Kidney capillary endothelial cell (primary cell): ENCODE results near the gene FCHSD2.
A peak's percentile ranks its signal among the peaks of the same experiment; 100 is the strongest.
"Not testable (repeated sequence)": the region's sequence is repeated elsewhere in the genome, so short reads cannot be mapped to it uniquely, and the experiment has no call there.

Source experiments
- DNase-seq: peaks from one replicate; pipeline ENCODE4 v3.0.0-alpha.2; 2018; ENCODE audit warnings: low spot score

The FCHSD2 gene

DNA sequence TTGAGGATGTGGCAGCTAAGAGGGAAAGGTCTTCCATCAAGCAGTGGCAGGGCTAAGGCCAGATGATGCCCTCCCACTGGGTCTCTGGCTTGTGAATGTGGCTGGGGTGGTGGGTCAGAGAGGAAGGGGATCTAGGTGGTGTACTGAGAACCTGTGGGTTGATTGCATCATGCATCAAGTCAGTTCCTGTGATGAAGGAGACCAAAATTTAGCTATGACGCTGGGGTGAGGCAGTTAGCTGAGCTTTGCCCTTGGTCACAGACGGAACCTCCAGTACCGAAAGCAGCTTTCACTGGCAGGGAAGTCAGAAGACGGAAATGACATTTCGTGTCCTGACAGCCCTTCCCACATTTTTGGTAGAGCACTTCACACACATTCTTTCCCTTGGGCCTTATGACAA is 307.2 kb downstream of the FCHSD2 start:
- DNase-seq: peak; percentile 21

DNA sequence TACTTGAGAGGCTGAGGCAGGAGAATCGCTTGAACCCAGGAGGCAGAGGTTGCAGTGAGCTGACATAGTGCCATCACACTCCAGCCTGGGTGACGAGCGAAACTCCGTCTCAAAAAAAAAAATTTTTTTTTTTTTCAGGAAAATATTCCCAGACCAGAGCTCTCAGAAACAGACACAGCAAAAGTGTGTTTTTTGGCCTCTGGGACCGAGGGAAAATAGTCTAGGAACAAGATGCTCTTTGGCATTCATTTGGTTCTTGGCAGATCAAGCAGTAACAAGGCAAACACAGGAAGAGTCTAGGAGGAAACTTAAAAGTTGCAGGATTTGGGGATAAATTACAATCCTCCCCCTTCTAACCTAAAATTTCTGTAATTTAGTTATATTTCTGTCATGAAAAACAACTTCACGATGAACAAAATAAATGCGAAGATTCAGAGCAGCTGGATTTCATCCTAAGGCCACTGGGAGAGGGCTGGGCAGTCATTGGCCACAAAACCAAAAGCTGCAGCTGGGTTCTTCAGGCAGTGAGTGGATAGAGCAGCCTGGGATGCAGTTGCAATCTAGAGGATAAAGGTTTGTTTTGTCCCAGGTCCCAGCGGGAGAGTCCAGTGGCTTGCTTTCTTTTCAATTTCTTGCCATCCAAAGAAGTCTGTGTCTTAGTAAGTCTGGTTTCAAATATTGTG is 308.2 kb downstream of the FCHSD2 start:
- no peak for DNase-seq

DNA sequence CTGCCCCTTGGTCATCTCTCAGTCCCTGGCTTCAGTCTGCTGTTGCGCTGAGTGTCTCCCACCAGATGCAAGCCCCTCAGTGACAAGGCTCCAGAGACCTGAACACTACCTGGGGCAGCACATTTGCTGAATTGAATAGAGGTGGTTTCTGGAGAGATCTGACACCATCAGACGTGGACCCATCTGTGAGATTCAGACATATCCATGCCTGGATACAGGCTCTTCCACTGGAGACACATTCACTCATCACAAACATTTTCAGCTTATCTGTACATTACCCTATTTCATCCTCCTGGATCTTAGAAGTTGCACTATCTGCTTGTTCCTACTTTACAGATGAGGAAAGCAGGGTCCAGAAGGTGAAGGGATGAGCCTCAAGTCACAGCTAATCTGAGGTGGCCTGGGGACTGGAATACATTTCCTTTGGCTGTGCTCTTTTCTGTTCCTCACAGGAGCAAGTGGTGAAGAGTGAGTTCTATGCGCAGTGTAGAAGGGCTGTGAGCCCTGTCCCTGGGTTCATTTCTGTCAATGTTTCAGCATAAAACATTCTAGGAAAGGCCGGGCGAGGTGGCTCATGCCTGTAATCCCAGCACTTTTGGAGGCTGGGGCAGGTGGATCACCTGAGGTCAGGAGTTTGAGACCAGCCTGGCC is 308.9 kb downstream of the FCHSD2 start:
- no peak for DNase-seq

DNA sequence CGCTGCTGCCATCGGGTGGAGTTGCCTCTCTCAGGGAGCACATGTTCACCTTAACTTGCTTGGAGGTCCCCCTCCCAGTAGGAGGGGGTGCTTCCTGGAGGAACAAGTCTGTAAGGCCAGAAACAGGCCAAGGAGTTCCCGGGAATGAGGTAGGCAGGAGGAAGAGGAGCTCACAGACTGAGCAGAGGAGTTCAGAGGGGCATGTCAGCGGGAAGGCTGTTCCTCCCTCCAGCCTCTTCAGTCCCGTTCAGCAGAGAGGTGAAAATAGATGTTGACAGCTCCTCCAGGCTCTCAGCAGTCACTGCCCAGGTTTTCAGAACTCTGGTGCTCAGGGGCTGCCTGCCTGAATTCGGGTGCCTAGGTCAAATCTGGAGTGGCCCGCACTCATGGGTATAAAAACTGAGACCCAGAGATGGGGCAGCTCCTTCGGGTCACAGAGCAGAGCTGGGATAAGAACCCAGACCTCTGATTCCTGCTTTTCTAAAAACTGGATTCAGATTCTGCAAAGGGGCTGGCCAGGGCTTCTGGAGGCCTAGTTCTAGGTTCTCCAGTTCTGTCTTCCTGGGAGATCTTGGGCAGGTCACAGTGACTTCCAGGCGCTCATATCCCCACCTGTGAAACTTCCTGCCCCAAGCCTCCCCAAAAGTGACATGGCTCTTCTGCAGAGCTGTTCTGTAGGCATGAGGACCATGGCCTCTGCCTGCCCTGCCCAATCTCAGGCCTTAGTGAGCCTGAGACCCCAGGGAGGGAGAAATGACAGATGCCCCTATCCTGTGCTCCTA is 309.6 kb downstream of the FCHSD2 start:
- DNase-seq: no peak

DNA sequence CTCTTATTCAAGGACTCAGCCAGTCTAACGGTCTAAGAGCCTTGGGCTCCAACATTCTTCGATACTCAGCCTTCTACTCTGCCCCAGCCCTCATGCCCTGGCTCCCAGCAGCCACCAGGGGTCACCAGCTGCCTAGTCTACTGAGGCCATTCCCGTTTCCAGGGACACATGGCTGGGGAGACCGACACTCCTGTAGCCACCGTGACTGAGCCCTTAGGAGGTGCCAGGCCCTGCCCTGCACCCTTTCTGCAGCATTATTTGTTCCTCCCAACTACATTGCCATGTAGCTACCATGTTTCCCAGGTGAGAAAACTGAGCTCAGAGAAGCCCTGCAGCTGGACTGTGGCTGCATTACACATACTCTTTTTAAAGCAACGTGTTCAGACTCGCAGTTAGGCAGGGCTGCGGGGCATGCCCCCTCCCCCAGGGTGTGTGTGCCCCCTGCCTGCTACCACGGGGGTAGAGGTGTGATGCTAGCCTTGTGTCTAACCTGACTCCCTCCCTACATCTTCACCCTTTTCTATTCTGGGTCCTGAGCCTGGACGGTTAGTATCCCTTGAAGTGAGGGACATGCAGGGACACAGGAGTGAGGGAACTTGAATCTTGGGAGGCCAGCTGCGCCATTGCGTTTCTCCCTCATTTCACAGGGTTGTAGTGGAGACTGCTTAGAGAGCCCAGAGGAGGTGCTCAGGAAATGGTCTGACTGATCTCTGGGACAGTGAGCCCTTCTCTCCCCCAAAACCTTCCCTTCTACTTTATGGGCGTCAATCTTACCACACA is 310.4 kb downstream of the FCHSD2 start:
- DNase-seq: peak; percentile 79

DNA sequence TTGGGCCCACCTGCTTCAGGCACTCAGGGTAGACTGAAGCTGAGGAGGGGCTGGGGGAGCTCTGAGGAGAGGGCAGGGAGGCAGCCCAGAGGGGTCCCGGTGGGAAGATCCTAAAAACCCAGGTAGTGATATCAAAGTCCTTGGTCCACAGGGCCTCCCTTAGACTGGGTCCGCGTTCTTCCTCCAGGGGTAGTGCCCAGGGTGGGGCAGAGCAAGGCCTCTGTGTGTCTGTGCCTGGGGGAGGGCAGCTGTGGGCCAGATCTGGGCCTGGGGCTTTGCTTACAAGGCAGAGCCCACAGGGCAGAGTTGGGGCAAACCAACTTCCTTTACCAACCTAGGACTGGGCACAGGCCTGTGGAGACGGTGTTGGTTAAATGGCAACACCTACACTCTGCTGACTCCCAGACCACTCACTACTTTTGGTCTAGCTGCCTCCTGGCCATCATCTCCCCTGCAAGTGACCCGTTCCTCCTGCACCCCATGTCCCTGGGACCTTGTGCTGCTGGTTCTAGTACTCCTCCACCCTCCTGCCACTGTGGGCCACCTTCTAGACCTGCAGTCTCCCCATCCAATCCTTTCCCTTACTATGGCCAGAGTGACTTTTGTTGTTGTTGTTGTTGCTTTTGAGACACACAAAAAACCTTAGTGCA is 312.1 kb downstream of the FCHSD2 start:
- no peak for DNase-seq

DNA sequence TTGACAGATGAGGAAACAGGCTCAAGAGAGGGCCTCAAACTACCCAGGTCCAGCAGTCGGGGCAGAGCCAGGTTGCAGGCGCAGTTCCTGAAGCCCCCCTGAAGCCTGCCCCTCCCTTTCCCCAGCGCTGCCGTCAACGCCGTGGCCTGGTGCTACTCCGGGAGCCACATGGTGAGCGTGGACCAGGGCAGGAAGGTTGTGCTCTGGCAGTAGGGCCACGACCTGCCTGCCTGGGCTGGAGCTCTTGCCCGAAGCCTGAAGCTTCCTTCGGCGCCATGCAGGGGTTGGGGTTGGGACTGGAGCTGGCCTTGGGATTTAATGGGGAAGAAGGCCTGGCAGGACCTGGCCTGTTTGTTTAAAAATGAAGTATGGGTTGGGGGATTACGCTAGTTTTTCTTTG is 312.9 kb downstream of the FCHSD2 start:
- no peak for DNase-seq

DNA sequence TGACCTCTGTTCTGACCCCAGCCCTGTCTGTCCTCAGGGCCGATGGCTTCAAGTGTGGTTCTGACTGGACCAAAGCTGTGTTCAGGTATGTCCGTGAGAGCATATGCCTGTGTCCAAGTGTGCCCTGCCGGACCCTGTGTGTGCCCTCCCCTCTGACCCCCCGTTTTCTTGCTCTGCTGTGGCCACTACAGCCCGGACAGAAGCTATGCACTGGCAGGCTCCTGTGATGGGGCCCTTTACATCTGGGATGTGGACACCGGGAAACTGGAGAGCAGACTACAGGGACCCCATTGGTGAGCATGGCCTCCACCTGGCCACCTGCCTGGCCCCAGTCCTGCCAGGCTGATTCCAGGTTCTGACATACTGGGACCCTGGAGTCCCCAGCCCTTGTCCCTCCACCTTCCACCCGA is 313.4 kb downstream of the FCHSD2 start:
- no peak for DNase-seq

DNA sequence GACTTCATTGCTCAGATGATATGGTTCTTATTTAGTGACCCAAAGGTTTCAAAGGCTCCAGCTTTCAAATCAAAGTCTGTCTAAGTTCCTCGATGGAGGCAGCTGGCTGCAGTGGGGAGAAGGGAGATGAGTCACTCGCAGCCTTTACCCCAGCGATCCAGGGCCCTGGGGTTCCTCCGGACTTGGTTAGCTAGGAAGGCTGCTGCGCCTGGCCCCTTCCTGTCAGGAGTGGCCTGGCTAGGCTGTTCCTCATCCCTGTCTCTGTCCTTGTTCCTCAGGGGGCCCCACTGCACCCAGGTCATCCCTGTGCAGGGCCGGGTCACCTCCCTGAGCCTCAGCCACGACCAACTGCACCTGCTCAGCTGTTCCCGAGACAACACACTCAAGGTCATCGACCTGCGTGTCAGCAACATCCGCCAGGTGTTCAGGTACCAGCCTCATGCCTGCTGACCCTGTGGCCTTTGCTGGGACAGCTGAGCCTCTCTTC is 314.0 kb downstream of the FCHSD2 start:
- no peak for DNase-seq

DNA sequence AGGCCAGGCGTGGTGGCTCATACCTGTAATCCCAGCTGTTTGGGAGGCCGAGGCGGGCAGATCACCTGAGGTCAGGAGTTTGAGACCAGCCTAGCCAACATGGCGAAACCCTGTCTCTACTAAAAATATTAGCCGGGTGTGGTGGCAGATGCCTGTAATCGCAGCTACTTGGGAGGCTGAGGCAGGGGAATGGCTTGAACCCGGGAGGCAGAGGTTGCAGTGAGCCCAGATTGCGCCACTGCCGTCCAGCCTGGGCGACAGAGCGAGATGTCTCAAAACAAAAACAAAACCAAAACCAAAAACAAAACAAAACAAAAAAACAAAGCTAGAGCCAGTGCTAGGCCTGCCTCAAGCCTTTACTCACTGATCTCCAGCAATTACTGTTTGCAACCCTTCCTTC is 314.5 kb downstream of the FCHSD2 start:
- DNase-seq: not testable (repeated sequence)

DNA sequence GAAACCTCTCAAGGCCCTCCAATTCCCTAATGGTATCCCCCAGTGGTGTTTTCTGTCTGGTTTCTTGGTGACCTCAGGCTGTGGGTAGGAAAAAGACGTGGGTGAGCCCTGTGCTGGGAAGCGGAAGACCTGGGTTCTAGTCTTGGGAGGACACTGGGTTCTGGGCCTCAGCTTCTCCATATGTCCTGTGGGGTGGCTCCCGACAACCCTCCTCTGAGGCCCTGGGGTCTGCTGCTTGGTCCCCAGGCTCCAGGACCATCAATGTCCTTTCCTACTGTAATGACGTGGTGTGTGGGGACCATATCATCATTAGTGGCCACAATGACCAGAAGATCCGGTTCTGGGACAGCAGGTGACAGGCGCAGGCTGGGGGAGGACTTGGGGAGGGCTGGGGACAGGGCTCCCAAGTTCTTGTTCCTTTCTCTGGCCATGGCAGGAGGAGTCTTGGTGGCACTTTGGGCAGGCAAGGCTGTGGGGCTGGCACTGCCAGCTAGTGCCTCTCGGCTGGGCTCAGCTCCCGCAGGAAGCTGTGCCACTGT is 315.1 kb downstream of the FCHSD2 start:
- no peak for DNase-seq

DNA sequence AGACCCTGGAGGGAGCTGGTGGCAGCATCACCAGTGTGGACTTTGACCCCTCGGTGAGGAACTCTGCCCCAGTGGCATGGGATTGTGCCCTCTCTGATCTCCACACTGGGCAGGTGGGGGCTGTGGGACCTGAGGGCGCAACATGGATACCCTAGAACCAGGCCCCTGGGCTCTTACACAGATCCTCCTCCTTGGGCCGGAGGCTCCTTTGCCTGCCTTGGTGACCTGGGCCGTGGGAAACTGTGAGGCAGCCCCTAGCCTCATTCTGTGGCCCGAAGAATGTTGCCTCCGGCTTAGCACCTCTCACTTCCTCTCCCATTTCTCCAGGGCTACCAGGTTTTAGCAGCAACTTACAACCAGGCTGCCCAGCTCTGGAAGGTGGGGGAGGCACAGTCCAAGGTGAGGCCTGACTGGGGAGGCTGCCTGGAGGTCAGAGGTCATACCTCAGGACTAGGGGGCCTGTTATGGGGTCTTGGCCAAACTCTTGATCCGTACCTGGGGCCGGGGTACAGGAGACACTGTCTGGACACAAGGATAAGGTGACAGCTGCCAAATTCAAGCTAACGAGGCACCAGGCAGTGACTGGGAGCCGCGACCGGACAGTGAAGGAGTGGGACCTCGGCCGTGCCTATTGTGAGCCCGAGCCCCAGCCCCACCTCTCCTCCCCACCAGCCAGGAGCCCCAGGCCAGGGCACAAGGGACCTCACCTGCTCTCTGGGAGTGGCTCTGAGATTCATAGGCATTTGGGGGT is 315.8 kb downstream of the FCHSD2 start:
- DNase-seq: no peak

DNA sequence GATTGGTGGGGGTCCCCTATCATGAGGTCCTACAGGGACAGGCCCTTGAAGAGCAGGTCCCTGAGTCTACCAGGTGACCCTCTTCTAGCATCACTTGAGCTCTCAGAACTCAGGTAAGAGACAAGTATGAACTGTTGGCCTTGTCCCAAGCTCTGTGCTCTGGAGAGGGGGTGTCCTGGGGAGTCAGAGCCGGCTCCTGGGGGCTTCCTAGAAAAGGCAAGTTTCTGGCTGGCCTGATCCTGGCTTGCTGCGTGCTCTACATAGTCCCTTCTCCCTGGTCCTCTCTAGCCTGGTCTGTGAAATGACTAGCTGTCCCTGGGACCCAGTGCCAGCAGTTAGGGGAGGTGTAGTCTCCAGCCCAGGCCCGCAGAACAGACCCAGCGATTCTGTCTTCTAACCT is 316.5 kb downstream of the FCHSD2 start:
- DNase-seq: no peak

DNA sequence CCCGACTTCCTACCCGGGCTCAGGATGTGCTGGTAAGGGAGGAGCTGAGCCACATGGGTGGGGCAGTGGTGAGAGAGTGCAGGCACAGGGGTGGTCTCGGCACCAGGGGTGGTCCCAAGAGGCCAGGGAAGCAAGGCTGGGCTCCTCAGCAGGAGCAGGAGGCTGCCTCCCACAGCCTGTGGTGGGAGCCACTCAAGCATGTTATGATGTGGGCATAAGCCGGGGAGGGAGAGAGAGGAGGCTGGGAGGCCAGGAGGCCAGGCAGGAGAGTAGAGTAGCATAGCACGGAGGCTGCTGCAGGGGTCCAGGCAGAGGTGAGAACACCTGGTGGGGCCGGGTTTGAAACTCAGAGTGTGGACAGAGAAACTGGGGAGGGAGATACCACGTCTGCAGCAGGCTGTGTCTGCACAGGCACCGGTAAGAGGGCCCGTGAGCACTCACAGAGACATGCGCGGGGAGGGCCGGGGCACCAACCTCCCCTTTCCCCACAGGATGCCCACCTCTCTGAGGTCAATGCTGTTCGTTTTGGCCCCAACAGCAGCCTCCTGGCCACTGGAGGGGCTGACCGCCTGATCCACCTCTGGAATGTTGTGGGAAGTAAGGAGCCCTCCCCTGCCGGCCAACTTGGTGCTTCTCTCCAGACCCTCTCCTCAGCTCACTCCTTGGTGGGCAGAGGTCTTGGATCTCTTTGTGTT is 317.2 kb downstream of the FCHSD2 start:
- no peak for DNase-seq

DNA sequence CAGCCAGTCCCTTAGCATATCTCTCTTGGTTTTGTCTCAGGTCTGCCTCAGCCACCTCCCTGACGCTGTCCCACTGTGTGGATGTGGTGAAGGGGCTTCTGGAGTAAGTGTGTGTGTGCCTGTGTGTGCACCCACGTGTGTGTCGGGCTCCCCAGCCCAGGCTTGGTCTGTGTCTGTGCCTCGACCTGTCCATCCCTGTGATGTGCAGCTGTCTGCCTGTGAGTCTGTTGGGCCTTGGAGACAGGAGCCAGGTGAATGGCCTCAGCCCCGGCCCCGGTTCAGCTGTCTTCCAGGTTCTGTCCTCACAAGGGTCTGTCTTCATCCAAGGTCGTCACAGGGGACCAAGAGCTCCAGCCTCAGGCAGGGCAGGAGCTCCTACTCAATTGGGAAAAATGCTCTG is 318.1 kb downstream of the FCHSD2 start:
- DNase-seq: no peak

DNA sequence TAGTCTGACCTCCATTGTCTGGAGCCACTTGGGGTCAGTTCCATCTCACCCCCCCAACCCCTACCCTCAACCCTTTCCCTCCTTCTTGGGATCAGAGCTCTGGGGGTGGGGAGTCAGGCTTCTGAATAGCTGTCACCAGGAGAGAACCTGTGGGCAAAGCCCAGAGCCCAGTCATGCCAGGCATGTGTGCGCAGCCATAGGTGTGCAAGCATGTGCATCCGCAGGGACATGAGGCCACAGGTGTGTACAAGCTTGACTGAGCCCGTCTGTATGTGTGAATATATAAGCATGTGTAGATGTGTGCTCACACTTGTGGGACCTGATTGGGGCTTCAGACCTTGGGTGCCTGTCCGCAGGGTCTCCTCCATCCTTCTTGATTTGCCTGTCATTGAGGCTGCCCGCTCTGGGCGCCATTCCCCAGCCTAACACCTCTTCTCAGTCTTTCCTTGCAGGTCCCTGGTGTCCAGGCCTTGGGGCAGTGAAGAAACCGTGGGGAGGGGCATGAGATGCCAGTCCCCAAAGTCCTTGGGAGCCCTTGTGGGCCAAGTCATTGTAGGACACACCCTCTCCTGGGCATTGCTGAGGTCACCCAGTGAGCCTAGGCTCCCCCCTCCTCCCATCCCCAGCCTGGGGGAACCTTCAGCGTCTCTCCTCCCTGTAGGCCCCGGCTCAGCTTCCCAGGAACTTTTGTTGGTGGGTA is 318.9 kb downstream of the FCHSD2 start:
- no peak for DNase-seq

DNA sequence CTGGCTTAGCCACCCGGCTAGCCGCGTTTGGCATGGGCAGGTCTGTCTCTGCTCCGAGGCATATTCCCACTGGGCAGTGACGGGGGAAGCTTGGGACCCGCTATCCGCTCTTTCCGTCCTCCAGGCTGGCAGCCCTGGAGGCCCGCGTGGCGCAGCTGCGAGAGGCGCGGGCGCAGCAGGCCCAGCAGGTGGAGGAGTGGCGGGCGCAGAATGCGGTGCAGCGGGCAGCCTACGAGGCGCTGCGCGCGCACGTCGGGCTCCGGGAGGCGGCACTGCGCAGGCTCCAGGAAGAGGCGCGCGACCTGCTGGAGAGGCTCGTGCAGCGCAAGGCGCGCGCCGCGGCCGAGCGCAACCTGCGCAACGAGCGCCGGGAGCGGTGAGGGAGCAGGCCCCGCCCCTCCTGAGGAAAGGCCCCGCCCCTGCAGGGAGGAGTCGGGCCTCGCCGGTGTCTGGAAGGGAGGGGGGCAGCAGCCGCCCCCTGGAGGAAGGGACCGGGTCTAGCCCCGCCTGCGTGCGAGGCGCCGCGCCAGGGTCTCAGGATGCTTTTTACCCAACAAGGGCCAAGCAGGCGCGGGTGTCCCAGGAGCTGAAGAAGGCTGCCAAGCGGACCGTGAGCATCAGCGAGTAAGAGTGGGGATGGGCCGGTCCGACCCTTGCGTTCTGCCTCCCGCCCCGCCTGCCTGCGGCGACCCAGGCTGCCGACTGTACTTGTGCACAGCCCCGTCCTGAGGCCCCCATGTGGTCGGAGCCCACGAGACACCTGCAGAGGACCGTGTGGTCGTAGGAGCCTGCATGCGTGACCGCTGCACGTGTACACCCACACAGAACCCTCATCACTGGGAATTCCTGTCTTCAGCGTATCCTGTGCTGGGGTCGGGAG is 320.0 kb downstream of the FCHSD2 start:
- DNase-seq: peak; percentile 88

DNA sequence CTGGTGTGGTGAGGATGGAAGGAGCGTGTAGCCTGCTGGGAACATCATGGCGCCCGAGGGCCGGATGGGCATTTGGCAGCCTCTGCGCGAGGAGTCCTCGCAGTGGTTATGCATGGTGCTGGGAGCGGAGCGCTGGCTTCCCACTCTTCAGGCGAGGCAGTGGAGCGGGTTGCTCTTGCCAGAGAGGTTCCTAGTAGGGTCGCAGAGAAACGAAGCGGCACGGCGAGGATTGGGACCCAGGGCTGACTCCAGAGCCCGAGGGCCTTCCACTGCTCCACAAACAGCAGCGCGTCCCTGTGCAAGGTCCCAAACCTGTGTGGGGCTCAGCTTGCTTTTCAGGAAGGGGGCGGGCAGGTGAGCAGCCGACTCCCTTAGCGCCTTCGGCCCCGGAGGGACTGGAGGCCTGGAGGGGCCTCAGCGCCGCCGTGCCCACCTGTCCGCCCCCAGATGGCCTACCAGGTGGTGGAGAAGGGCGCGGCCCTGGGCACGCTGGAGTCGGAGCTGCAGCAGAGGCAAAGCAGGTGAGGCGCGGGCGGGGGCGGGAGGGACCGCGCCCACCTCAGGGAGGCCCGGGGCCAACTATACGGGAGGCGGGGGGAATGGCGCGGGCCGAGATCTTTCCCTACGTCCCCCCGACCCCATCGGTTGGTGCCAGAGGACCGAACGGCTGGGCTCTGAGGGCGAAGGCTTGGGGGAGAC is 320.7 kb downstream of the FCHSD2 start:
- DNase-seq: no peak
